ENCODE data around the gene CHKA.
A peak's percentile ranks its signal among the peaks of the same experiment; 100 is the strongest.

CHKA gene

DNA sequence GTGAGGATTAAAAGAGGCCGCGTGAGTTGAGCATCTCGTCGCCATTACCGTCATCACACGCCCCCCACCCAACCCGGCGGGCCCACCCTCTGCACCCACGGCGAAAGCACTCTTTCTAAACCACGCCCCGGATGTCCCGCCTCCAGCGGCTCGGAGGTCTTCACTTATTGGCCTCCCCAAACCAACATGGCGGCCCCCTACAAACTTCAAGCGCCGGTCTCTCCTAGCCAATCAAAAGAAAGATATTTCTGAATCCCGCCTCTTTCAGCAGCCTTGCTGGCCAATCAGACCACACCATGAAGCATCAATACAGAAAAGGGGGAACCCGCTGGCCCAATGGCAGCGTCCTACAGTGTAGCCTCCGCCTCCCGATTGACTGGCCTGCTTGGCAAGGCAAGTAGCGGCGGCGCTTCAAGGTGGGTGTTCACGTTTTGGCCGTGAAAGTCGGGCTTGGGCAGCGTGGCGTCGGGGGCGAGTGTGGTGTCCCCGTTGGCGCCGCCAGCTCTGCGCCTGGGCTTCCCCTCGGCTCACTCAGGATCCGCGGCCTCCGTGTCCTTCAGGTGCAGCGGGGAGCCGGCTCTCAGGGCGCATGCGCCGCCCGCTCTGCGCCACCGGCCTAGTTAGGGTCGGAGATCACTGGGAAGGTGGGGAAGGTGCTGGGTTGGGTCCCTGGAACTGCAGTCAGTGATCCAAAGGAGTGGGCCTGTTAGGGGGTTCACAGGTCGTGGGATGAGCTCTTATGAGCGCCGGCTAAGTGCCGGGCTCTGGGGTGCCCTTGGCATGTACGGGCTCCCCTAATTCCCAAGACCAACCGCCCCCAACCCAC, 90.7 kb downstream of the CHKA start, which contains the start of gene NDUFS8:
Gene NDUFS8, plus strand, starts transcription at position 364 of the 826 bp plus-strand sequence. CDS start 1,471 bp downstream, outside the sequence.
- peak; percentile 95 to 99 for DNase-seq

DNA sequence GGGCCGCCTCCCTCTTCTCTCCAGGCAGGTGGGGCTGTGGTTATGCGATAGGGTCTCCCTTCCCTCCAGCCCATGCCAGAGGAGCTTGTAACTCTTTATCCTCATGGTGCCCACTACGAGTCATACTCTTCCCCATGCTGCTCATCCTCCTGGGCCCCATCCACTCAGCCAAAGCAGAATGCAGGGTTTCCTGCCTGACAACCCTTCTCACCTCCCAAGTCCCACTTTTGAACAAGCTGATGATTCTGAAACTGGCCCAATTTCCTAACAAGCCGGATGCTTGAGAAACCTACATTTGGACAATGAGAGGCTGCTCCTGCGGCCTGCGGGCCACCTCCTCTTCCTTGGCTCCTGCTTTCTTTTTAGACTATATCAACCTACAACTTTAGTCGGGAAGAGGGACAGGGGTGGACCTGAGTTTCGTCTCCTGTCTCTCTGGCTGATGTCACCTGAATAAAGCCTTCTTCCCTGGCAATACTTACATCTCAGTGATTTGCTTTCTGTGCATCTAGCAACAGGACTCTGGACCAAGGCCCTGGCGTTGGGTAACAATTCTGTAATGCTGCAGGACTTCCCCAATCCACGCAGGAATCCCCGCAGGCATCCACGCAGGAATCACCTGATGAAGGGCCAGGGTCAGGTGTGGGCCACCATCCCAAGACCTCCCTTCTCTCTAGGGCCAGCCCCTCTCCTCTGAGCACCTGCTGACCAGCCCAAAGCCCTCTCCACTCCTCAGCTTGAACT, 92.2 kb downstream of the CHKA start:
- DNase-seq: no peak

DNA sequence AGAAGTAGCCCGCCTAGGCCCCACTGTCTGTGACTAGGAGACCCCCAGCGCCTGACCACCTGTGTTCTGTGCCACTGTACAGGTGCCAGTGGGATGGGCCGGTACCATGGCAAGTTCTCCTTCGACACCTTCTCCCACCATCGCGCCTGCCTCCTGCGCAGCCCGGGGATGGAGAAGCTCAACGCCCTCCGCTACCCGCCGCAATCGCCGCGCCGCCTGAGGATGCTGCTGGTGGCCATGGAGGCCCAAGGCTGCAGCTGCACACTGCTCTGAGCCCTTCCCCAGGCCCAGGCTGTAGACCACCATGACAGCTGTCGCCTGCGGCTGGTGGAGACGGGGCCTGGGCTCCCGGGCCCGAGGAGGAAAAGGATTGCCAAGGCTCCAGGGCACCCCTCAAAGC, 93.5 kb downstream of the CHKA start:
- DNase-seq: no peak

DNA sequence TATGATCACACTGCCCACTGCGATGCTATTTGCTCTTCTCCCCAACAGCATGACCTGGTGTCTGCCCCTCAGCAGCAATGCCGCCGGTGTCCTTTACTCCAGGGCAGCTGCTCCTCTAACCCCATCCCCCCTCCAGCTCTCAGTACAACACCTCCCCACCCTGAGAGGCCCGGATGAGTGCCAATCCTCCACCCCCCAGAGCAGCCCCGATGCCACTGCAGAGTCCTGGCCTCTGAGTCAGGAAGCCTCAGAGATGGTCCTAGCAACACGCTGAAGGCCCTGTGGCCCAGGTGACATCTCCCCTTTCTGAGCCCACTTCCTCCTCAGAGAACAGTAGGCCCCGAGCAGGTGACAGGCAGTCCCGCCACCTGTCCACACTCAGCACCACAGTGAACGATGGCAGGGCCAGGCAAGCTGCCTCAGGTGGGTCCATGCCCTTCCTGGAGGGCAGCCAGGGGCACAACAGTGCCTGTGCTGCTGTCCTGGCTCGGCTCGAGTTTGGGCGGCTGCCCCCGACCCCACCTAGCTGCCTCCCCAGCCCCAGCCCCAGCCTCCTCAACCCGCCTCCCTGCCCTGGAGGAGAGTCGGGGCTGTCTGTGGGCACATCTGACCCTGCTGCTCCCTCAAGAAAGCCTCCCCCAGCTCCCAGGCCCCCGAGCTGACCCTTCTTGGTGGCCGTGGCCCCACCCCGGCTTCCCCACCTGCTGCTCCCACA, 94.6 kb downstream of the CHKA start:
- no peak for DNase-seq

DNA sequence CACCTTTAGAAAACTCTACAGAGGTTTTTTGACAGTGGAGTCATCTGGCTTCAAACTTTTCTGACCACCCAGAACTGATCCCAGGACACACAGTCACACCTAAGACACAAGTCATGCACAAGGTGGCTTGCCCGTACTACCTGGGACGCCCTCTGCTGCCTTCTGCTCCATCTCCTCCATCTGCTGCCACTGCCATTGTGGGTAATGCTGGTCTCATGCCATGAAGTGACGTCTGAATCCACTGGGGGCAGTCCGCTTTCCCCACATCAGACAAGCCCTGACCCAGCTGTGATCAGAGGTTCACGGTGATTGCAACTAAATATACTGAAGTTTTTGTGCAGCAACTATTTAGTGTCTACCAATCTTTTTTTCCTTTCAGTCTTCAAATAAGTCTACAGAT, 96.1 kb downstream of the CHKA start:
- no peak for DNase-seq

DNA sequence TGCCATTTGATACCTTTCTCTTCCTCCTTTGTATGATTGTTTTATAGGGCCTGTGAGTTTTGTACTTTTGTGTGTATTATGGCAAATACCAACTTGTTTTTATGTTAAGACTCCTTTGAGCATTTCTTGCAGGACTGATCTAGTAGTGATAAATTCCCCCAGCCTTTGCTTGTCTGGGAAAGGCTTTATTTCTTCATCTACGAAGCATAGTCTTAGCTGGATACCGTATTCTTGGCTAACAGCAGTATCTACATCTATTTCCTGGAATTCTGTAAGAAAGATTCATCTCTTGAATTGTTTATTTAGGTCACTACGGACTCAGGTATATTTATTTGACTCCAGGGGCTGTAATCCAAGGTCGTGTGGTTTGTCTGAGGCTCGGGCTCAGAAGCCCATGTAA, 96.7 kb downstream of the CHKA start:
- DNase-seq: no peak

DNA sequence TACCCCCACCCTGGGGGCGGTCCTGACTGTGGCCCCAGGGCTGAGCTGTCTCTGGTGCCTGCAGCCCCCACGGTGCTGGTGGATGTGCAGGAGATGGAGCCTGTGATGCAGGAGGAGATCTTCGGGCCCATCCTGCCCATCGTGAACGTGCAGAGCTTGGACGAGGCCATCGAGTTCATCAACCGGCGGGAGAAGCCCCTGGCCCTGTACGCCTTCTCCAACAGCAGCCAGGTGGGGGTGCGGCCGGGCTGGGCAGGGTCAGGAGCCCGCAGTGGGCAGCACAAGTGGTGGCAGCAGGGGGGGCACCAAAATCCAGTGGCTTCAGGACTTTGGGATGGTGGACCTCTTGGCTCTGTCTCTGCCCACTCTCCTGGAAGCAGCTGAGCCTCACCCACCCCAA, 98.7 kb downstream of the CHKA start:
- no peak for DNase-seq

DNA sequence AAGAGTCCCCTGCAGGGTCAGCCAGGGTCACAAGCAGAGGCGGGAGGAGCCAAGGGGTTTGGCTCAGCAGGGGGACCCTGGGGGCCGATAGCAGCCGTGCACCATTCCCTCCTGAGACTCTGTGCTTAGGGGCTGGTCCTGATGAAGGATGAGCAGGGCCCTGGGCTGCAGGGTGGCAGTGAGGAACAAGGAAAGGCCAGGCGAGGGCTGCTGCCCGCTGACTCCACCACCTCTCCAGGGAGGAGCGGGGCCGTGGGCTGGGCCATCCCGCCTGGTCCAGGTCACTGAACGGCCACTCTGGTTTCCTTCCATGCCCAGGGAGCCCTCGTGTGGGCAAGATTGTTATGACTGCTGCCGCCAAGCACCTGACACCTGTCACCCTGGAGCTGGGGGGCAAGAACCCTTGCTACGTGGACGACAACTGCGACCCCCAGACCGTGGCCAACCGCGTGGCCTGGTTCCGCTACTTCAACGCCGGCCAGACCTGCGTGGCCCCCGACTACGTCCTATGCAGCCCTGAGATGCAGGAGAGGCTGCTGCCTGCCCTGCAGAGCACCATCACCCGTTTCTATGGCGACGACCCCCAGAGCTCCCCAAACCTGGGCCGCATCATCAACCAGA, 99.9 kb downstream of the CHKA start:
- DNase-seq: no peak

DNA sequence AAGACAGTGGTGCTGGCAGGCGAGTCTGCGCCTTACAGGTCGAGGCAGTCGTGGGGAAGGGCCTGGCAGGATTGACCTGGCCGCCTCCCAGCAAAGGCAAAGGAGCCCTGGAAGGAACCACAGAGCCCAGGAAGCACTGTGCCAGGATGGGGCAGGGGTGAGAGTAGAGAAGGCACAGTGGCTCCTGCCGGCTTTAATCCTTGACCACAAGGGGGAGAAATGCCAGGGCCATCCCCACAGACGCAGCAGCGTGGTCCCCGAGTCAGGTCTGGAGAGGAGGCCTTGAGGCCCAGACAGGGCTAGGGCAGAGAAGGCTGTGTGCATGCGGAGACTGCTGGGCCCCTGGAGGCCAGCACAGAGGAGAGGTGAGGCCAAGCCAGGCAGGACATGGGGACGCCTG, 100.6 kb downstream of the CHKA start:
- peak in 1 of 2 donors; percentile 21 for DNase-seq

DNA sequence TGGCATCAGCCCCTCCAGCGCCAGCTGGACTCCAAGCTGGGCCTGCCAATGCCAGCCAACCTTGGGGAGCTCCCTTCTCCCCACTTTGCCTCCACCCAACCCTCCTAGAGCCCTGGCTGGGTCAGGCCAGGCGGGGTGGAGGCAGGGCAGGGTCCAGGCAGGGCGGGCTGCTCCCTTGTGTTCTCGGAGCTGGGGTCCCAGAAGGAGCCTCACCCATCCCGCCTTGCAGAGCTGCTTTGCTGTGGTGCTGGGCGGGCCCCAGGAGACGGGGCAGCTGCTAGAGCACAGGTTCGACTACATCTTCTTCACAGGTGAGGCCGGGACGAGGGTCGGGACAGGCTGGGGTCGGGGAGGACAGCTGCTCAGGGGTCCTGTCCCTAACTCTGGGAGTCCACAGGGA, 101.7 kb downstream of the CHKA start:
- DNase-seq: no peak

DNA sequence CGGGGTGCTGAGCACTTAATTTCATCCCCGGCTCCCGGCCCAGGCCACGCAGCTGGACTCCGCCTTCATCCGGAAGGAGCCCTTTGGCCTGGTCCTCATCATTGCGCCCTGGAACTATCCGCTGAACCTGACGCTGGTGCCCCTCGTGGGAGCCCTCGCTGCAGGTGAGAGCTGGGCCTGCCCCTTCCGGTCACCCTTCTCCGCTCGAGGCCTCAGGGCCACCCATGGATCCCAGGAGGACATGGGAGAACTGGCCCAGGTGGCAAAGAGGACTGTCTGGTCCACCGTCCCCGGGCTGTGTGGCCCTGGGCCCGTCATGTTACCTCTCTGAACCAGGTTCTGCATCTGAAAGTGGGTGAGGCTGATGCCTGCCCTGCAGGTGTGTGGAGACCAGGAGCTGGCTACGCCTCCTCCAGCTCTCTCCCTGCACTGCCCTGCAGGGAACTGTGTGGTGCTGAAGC, 102.4 kb downstream of the CHKA start:
- DNase-seq: no peak

DNA sequence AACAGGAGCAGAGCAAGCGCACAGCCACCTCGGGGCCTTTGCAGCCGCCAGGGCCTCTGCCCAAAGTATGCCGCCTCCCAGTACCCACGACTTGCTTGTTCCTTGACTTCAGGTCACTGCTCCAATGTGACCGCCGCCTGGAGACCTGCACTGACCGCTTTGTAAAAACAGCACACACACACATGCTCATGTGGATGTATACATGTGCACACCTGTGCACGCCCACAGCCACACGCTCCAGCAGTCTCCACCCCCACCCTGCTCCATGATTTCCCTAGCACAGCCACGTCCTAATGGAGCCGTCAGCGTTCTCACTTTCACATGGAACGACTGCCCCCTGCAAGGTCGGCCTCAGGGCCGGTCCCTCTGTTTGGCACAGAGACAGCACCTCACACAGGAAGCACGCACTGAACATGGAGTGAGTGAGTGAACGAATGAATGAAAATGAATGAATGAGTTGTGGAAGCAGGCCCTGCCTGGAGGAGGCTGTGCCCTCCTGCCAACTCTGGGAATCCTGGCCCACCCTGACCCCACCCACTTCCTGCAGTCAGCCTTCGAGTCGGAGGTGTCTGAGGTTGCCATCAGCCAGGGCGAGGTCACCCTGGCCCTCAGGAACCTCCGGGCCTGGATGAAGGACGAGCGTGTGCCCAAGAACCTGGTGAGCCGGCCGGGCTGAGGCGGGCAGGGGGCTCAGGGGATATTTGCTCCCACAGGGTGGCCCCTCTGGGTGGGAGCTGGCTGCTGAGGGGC, 103.0 kb downstream of the CHKA start:
- no peak for DNase-seq

DNA sequence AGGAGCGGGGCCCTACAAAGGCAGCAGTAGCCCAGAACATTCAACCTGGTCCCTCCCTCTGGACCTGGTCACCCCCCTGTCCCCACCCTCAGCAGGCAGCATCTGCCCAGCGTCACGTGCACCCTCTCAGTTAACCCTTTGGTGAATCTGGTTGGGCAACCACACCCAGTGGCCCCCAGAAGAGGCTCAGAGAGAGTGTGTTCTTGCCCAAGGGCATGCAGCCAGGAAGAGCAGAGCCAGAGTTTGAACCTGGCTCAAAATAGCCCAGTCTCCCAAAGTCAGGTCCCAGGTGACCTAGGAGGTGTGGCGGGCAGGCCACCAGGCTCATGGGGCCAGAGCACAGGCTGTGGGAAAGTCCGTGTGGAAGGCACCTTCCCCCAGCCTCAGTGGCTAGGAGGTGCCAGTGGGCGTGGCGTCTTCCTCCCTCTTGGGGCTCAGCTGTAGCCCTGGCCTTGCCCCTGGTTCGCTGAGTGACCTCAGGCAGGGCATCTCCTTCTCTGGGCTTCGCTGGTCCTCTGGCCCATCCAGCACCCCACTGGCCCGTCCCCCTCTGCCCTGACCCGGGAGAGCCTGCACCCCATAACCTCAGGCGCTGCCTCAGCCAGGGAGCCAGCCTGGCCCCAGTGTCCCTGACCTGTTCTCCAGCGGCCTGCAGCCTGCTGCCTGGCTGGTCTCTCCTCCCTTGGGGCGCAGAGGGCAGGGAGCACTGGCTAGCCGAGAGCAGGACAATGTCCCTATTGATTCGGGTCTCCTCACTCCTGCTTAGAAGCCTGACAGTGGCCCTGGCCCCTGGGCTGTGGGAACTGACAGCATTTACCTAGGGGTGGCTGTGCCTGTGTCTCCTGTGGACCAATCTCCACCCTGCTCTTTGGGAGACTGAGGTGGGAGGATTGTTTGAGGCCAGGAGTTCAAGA, 104.0 kb downstream of the CHKA start:
- DNase-seq: no peak

DNA sequence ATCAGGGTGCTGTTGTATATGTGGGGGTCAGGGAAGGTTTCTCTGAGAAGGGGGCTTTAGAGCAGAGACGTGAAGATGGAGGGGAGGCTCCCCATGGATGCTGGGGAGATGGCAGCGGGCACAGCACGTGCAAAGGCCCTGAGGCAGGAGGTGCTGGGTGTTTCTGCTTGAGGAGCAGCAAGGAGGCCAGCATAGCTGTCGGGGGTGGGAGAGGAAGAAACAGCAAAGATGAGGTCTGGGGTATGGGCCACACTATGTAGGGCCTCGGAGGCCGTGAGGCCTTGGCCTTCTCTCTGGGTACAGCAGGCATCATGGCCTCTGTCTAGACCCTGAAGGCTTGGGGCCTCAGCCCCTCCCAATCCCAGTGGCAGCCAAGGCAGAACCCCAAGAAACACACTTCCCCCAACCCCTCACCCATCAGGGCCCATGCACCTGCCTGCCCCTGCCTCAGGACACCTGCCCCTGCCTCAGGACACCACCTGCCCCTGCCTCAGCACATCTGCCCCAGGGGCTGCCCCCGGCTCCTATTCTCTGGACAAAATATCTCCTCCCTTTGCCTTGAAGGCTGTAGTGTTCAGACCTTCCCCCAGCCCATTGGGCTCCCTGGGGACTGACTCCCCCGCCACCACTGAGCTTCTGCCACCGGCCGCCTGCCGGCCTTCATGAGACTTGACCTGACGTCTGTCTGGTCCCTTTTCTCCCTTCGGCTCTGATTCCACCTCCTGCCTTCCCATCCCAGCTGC, 104.9 kb downstream of the CHKA start:
- no peak for DNase-seq

DNA sequence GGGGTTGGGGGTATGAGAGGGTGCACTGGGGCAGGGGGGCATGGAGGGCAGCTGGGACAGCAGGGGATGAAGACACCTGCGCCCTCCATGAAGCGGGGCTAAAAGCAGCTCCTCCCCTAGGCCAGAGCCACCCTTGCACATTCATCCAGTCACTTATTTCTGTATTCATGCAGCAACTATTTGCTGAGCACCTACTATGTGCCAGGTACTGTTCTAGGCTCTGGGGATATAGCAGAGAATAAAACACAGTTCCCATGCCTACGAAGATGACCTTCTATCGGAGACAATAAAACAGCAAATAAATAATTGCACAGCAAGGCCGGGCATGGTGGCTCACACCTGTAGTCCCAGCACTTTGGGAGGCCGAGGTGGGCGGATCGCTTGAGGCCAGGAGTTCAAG, 105.7 kb downstream of the CHKA start:
- no peak for DNase-seq

DNA sequence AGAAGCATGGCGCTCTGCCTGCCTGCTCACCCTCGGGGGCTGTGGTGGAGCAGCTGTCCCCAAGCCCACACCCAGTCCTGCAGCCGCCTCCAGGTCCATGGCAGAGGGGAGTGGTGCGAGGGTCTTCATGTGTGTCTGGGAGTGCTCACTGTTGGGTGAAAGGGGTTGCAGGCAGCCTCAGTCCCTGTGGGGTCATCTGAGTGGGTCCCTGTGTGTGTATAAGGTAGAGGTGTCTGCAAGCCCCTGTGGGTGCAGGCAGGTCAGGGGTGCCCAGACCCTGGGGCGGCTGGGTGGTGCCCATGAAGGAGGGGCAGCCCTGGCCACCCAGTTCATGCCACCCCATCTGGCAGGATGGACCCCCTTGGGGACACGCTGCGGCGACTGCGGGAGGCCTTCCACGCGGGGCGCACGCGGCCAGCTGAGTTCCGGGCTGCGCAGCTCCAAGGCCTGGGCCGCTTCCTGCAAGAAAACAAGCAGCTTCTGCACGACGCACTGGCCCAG, 106.2 kb downstream of the CHKA start:
- DNase-seq: no peak

DNA sequence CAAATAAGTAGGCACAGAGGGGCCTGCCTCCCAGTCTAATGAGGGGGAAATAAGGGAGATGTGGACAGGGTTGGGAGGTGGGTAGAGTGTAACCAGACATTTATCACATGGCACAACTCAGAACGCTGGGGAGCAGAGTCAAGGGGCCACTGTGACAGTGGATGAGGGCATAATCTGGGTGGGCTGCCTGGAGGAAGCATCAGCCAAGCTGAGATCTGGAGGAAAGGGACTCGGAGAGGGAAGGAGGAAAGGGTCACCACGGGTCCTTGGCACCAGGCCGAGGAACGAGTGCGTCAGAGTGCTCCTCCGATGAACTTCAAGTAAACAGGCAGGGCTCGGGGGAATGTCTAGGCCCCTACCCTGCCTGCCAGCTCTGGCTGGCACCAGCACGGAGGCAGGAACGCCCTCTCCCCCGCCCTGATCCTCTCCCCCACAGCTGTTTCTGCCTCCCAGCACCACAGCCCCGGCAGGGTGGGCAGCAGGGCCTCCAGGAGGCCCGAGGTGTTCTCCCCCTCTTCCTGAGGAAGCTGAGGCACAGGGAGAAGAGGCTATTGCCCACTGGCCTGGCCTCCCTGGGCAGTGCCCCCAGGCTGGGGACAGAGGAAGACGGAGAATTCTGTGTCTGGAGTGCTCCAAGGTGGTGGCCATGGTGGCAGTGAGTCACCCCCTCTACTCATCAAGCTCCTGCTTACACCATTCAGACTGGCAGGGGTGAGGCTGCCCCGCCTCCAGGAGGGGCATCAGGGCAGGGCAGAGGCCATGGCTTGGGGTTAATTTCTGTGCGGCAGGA, 106.8 kb downstream of the CHKA start:
- no peak for DNase-seq

DNA sequence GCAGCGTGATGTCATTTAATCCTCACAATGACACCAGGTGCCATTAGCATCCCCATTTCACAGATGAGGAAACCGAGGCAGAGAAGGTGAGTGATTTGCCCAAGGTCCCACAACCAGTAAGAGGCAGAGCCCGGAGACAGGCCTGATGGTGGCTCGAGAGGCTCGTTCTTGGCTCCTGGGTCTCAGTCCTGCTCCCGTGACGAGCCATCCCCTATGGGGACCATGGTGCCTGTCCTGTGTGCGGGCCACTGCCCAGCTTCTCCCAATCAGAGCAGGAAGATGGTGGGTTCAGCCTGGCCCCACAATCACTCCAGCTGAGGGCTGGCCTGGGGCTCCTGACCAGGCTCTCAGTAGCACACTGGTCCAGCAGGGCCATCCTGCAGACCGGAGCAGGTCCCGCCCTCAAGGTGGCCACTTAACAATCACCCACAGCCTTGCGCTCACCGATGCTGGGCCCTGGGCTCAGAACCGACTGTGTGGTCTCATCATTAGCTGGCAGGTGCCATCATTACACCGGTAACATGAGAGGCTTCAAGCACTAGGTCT, 107.5 kb downstream of the CHKA start:
- no peak for DNase-seq

Measured in hippocampal formation (tissue), 2 donors.